Ascending aorta (tissue), 2 donors: Measurements from ENCODE around the gene SELENOI. TPM values are rescaled to one million over a fixed set of nuclear protein-coding genes. Genes with fewer than 3 reads are reported as not detected.

Experiments
- DNase-seq, 2 donors: peaks; one replicate each; pipeline ENCODE4 v3.0.0-alpha.2; 2019; ENCODE audit warnings: low spot score in 2 of 2
- H3K27ac ChIP-seq, 2 donors: fragments of 200-600 bp; sonication (generic); one replicate each; pipeline ENCODE4 v1.5.1; 2016 to 2017; ENCODE audit warnings: mild to moderate bottlenecking in 1 of 2
- H3K27me3 ChIP-seq: fragments of 200-600 bp; sonication (generic); one replicate; pipeline ENCODE4 v1.5.1; 2017
- H3K36me3 ChIP-seq, 2 donors: fragments of 200-600 bp; sonication (generic); one replicate each; pipeline ENCODE4 v1.5.1; 2016
- H3K4me1 ChIP-seq, 2 donors: fragments of 200-600 bp; sonication (generic); one replicate each; pipeline ENCODE4 v1.5.1; 2016 to 2017; ENCODE audit warnings: mild to moderate bottlenecking in 1 of 2
- H3K4me3 ChIP-seq, 2 donors: fragments of 200-600 bp; sonication (generic); one replicate each; pipeline ENCODE4 v1.5.1; 2016 to 2017; ENCODE audit warnings: mild to moderate bottlenecking in 1 of 2
- H3K9me3 ChIP-seq, 2 donors: fragments of 200-600 bp; sonication (generic); one replicate each; pipeline ENCODE4 v1.5.1; 2016
- intact Hi-C: fragments of 100-400 bp; cut with DNase I; formaldehyde crosslinking; loops from one replicate; pipeline ENCODE4 v1.15.1; 2023
- total RNA-seq: library from RNA; depleted of rRNA; stranded (reverse); fragments of >200 nt; gene quantifications from one replicate; pipeline ENCODE4 v1.1.0, GENCODE V29; 2016
- TF ChIP-seq, protein P1 (sequence below), 3 experiments: fragments of 200-600 bp in 2 of 3; fragments of 450-650 bp in 1 of 3; sonication (generic) in 2 of 3; IDR thresholded peaks; one replicate each; pipeline ENCODE4 v1.5.1; 2016 to 2019; ENCODE audit warnings: antibody characterized with exemption in 3 of 3, mild to moderate bottlenecking in 1 of 3, moderate library complexity in 1 of 3

SELENOI gene
- total RNA-seq, 1 donor from 2014 or later: 2.2 TPM

DNA sequence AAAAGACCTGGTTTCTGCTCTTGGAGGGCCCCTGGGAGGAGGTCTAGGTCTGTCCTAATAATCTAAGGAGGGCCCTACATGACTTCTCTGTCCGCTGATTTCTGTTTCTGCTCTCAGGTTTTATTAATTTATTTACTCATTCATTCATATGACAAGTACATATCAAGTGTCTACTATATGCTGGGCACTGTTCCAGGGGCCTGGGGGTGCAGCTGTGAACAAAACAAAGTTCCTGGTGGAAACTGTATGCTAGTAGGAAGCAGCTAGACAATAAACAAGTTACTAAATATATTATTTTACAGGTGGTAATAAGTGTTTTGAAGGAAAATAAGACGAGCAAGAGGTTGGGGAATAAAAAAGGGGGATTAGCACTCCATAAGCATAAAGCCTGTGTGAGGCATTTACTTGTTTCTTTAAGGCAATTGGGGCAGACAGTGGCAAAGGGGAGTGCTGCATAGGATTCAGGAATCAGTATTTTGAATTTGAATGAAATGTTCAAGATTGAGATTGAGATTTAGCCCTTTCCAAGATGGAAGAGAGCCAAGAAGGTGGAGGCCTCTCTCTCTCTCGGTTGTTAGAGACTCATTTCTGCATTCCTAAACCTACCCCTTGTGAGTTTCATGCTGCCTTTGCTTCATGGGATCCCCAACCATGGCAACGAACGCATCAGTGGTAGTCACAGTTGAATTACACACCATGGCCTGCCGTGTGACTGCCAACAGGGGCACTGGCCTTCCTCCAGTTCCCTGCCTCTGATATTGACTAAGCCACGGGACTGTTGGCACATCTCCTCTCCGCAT lies 84.0 kb downstream of the SELENOI start:
- no peaks in the 10 kb centered on the region for H3K4me1 ChIP-seq
- no peaks in the 10 kb centered on the region for H3K36me3 ChIP-seq
- intact Hi-C loops: no loop called here
- no peak for DNase-seq
- no peak overlapping the region for H3K4me3 ChIP-seq
- no peaks in the 10 kb centered on the region for H3K27me3 ChIP-seq
- TF ChIP-seq, protein P1, sequence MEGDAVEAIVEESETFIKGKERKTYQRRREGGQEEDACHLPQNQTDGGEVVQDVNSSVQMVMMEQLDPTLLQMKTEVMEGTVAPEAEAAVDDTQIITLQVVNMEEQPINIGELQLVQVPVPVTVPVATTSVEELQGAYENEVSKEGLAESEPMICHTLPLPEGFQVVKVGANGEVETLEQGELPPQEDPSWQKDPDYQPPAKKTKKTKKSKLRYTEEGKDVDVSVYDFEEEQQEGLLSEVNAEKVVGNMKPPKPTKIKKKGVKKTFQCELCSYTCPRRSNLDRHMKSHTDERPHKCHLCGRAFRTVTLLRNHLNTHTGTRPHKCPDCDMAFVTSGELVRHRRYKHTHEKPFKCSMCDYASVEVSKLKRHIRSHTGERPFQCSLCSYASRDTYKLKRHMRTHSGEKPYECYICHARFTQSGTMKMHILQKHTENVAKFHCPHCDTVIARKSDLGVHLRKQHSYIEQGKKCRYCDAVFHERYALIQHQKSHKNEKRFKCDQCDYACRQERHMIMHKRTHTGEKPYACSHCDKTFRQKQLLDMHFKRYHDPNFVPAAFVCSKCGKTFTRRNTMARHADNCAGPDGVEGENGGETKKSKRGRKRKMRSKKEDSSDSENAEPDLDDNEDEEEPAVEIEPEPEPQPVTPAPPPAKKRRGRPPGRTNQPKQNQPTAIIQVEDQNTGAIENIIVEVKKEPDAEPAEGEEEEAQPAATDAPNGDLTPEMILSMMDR (IDR thresholded peaks at IDR 0.05): no peak
- H3K9me3 ChIP-seq: no peaks in the 10 kb centered on the region
- no peak overlapping the region for H3K27ac ChIP-seq

DNA sequence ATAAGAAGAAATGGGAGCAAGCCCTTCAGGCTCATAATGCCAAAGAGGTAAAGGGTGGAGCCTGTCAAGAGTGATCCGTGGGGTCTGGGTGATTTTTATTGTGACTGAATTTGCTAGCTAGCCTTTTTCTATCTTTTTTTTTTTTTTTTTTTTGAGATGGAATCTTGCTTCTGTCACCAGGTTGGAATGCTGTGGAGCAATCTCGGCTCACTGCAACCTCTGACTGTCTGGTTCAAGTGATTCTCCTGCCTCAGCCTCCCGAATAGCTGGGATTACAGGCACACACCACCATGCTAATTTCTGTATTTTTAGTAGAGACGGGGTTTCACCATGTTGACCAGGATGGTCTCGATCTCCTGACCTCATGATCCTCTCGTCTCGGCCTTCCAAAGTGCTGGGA lies 84.9 kb downstream of the SELENOI start:
- TF ChIP-seq, protein P1 (IDR thresholded peaks at IDR 0.05): no peak

DNA sequence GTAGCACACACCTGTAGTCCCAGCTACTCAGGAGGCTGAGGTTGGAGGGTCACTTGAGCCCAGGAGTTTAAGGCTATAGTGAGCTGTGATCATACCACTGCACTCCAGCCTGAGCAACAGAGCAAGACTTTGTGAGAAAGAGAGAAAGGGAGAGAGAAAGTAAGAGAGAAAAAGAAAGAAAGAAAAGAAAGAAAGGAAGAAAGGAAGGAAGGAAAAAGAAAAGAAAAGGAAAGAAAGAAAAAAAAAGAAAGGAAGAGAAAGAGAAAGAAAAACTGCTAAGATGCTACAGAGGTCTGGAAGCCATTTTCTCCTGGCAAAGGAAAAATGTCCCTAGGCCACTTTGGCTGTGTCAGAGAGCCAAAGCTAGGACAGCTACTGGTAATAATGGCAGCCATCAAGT lies 86.4 kb downstream of the SELENOI start:
- no peaks in the 10 kb centered on the region for H3K4me1 ChIP-seq
- no peaks in the 10 kb centered on the region for H3K27me3 ChIP-seq
- TF ChIP-seq, protein P1 (IDR thresholded peaks at IDR 0.05): no peak
- no peak overlapping the region for H3K4me3 ChIP-seq
- no peak overlapping the region for H3K27ac ChIP-seq
- no peaks in the 10 kb centered on the region for H3K9me3 ChIP-seq
- intact Hi-C loops: no loop called here
- DNase-seq: no peak
- no peaks in the 10 kb centered on the region for H3K36me3 ChIP-seq

More for the DNA sequence above, 84.9 kb downstream of the SELENOI start:
- Histone ChIP-seq H3K27ac (no peak overlapping the region), H3K27me3 (no peaks in the 10 kb centered on the region), H3K4me3 (no peak overlapping the region), H3K9me3 (no peaks in the 10 kb centered on the region), H3K36me3 (no peaks in the 10 kb centered on the region), H3K4me1 (no peaks in the 10 kb centered on the region)
- intact Hi-C loops: no loop called here
- DNase-seq: no peak

DNA sequence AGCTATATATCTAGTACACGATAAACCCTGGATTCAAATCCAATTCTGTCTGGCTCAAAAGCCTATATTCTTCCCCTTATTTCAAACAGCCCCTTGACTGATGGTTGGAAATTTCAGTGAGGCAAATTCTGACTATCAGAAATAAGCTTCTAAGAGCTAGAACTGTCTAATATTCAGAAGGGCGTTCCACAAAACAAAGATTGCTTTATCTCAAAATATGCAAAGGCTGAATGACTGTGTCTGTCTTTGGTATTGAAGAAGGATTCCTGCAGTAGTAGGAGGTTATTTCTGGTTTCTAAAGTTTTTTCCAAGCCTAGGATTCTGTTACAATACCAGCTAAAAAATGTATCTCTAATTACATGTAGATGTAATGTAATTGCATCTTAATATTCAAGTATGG lies 86.9 kb downstream of the SELENOI start:
- no peak overlapping the region for H3K4me3 ChIP-seq
- DNase-seq: no peak
- H3K27me3 ChIP-seq: no peaks in the 10 kb centered on the region
- H3K36me3 ChIP-seq: no peaks in the 10 kb centered on the region
- TF ChIP-seq, protein P1 (IDR thresholded peaks at IDR 0.05): no peak
- intact Hi-C loops: no loop called here
- H3K27ac ChIP-seq: no peak overlapping the region
- no peaks in the 10 kb centered on the region for H3K9me3 ChIP-seq
- H3K4me1 ChIP-seq: no peaks in the 10 kb centered on the region

DNA sequence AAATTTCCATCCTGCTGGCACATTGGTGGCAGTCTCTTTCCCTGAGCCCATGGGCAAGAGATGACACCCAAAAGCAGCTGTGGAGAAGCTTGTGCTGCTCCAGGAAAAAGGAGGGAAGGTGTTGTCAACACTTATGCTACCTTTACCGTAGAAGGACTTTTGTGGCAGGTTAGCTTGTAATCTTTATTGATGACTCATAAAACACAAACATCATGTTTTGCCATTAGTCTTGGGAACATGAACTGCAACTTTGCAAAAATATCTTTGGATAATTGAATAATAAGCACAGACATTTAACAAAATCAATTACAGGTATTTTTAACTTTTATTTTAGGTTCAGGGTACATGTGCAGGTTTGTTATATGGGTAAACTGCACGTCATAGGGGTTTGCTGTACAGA lies 89.2 kb downstream of the SELENOI start:
- Histone ChIP-seq H3K4me1 (no peaks in the 10 kb centered on the region), H3K27ac (no peak overlapping the region), H3K9me3 (no peaks in the 10 kb centered on the region), H3K27me3 (no peaks in the 10 kb centered on the region), H3K4me3 (no peak overlapping the region), H3K36me3 (no peaks in the 10 kb centered on the region)
- TF ChIP-seq, protein P1 (IDR thresholded peaks at IDR 0.05): no peak
- no peak for DNase-seq
- intact Hi-C loops: no loop called here
